GM12878 (cell line): Measurements from ENCODE around the gene FBXO3. TPM values are rescaled to one million over a fixed set of nuclear protein-coding genes. Genes with fewer than 3 reads are reported as not detected.

Experiments used
- ATF7 ChIP-seq: fragments of 450-650 bp; IDR thresholded peaks from 2 replicates; pipeline ENCODE4 v1.6.1; 2016; ENCODE audit warnings: low read depth, mild to moderate bottlenecking
- CBFB ChIP-seq: IDR thresholded peaks from 2 replicates; pipeline ENCODE4 v1.6.1; 2016; ENCODE audit warnings: antibody characterized with exemption, low read depth
- CBX3 ChIP-seq: fragments of 200-600 bp; sonication (generic); IDR thresholded peaks from 2 replicates; pipeline ENCODE4 v1.6.1; 2016; ENCODE audit warnings: low read depth, borderline replicate concordance
- EP300 ChIP-seq, 2 experiments: fragments of 150-350 bp in 1 of 2; IDR thresholded peaks; 2 replicates each; pipeline ENCODE4 v1.6.1; 2011 to 2012; ENCODE audit warnings: low read depth in 2 of 2, low read length in 2 of 2, borderline replicate concordance in 1 of 2, improper control_type of control experiment in 1 of 2, inconsistent platforms in 1 of 2; ENCODE audit not compliant: control insufficient read depth in 1 of 2
- IKZF2 ChIP-seq, 2 experiments: fragments of 450-650 bp; IDR thresholded peaks; 2 replicates each; pipeline ENCODE4 v1.6.1; 2017; ENCODE audit warnings: mild to moderate bottlenecking in 2 of 2, moderate library complexity in 2 of 2
- IRF4 ChIP-seq: IDR thresholded peaks from 2 replicates; pipeline ENCODE4 v1.6.1; 2011; ENCODE audit warnings: low read depth, low read length
- MEF2A ChIP-seq: IDR thresholded peaks from 2 replicates; pipeline ENCODE4 v1.6.1; 2011; ENCODE audit warnings: low read depth, mild to moderate bottlenecking, low read length, moderate library complexity; ENCODE audit not compliant: insufficient read depth
- NFIC ChIP-seq: IDR thresholded peaks from 2 replicates; pipeline ENCODE4 v1.6.1; 2012; ENCODE audit warnings: low read depth, mild to moderate bottlenecking, inconsistent platforms, low read length, moderate library complexity
- NR2F1 ChIP-seq: fragments of 450-650 bp; conservative IDR thresholded peaks from 2 replicates; pipeline ENCODE4 v1.6.1; 2017; ENCODE audit warnings: mild to moderate bottlenecking
- SPI1 ChIP-seq: IDR thresholded peaks from 2 replicates; pipeline ENCODE4 v1.6.1; 2011; ENCODE audit warnings: low read depth, mild to moderate bottlenecking, low read length, moderate library complexity, borderline replicate concordance; ENCODE audit not compliant: insufficient read depth
- polyA plus RNA-seq, 11 experiments: library from polyadenylated mRNA; depleted of rRNA in 4 of 11; unstranded in 6 of 11; stranded (reverse) in 5 of 11; fragments of >200 nt; fragmentation: Nextera tagmentation in 4 of 11; fragmentation: Illumina TruSeq in 1 of 11; extraction: Ambion mirVana in 4 of 11; extraction: Trizol in 1 of 11; gene quantifications; 1 replicate in 1 of 11; 2 replicates in 10 of 11; pipeline versions ENCODE4 v1.2.1 to v1.2.3, GENCODE V29; 2011 to 2016; ENCODE audit warnings: inconsistent platforms in 2 of 11, missing spikeins in 2 of 11, low read depth in 1 of 11
- total RNA-seq, 4 experiments: library from RNA; depleted of rRNA in 3 of 4; stranded (reverse); fragments of >200 nt in 3 of 4; fragmentation: Illumina TruSeq in 1 of 4; extraction: Trizol in 1 of 4; gene quantifications; 2 replicates each; pipeline versions ENCODE4 v1.2.1 to v1.2.3, GENCODE V29; 2013 to 2021
- TF ChIP-seq, protein P1 (sequence below): fragments of 450-650 bp; IDR thresholded peaks from 2 replicates; pipeline ENCODE4 v1.6.1; 2017; ENCODE audit warnings: low read depth, mild to moderate bottlenecking, moderate library complexity
- TF ChIP-seq, protein P2 (sequence below): fragments of 450-650 bp; IDR thresholded peaks from 2 replicates; pipeline ENCODE4 v1.6.1; 2016; ENCODE audit warnings: mild to moderate bottlenecking
- TF ChIP-seq, protein P3 (sequence below): fragments of 450-650 bp; conservative IDR thresholded peaks from 2 replicates; pipeline ENCODE4 v1.6.1; 2017; ENCODE audit warnings: mild to moderate bottlenecking, moderate library complexity
- TF ChIP-seq, protein P4 (sequence below): IDR thresholded peaks from 2 replicates; pipeline ENCODE4 v1.6.1; 2012; ENCODE audit warnings: improper control_type of control experiment, low read depth, low read length; ENCODE audit not compliant: insufficient replicate concordance

Gene FBXO3
- total and polyA plus RNA-seq, 10 of the 15 experiments (the other 5 are each of a cell fraction or from before 2014, with no cell fraction given), result 8.9 to 33.4 (median 13.8) TPM

DNA sequence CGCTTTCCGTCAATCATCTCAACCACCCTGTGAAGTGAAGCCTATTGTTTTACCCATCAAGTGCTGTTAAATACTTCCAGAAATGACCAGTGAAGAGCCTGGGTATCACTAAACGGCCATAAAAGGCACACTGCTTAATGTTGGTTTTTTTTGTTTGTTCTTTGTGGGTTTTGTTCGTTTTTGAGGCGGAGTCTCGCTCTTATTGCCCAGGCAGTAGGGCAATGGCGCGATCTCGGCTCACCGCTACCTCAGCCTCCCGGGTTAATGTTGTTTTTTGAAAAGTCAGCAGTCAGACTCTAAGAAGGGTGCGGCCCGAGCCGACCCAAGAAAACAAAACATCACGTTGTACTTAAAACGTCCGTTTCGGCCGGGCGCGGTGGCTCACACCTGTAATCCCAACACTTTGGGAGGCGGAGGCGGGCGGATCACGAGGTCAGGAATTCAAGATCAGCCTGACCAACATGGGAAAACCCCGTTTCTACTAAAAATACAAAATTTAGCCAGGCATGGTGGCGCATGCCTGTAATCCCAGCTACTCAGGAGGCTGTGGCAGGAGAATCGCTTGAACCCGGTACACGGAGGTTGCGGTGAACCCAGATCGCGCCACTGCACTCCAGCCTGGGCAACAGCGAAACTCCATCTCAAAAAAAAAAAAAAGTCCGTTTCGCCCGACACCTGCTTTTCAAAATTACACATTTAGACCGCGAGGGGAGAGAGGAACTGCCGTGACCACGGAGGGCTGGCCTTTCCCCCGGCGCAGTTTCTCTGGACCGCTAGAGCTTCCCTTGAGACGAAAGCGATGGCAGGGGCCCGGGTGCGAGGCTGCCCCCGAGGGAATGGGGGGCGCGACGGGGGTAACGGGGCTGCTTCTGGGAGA lies 38.8 kb downstream of the FBXO3 start (continued):
- peak; percentile 61; the same call in 1 of the 2 replicates for TF ChIP-seq NFIC
- peak; percentile 59 to 77; a peak in 3 of 4 replicates for TF ChIP-seq IKZF2 (IDR thresholded peaks at IDR 0.05)
- peak; percentile 83 for TF ChIP-seq SPI1
- TF ChIP-seq, protein P1, sequence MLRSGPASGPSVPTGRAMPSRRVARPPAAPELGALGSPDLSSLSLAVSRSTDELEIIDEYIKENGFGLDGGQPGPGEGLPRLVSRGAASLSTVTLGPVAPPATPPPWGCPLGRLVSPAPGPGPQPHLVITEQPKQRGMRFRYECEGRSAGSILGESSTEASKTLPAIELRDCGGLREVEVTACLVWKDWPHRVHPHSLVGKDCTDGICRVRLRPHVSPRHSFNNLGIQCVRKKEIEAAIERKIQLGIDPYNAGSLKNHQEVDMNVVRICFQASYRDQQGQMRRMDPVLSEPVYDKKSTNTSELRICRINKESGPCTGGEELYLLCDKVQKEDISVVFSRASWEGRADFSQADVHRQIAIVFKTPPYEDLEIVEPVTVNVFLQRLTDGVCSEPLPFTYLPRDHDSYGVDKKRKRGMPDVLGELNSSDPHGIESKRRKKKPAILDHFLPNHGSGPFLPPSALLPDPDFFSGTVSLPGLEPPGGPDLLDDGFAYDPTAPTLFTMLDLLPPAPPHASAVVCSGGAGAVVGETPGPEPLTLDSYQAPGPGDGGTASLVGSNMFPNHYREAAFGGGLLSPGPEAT, result peak; percentile 53; the same call in 1 of the 2 replicates
- 0 out of 4 replicates have a peak, but pooled peaks of 1 of the 2 experiments have one; percentile 21 for TF ChIP-seq EP300 (IDR thresholded peaks at IDR 0.05; ENCODE audit: borderline replicate concordance in 1 of 2, control insufficient read depth in 1 of 2, low read depth in 2 of 2, low read length in 2 of 2)
- no peak for TF ChIP-seq CBX3
- peak; percentile 80; the same call in 1 of the 2 replicates for TF ChIP-seq CBFB
- TF ChIP-seq, protein P2, sequence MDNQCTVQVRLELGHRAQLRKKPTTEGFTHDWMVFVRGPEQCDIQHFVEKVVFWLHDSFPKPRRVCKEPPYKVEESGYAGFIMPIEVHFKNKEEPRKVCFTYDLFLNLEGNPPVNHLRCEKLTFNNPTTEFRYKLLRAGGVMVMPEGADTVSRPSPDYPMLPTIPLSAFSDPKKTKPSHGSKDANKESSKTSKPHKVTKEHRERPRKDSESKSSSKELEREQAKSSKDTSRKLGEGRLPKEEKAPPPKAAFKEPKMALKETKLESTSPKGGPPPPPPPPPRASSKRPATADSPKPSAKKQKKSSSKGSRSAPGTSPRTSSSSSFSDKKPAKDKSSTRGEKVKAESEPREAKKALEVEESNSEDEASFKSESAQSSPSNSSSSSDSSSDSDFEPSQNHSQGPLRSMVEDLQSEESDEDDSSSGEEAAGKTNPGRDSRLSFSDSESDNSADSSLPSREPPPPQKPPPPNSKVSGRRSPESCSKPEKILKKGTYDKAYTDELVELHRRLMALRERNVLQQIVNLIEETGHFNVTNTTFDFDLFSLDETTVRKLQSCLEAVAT, result peak; percentile 57; the same call in 1 of the 2 replicates
- TF ChIP-seq MEF2A, result 0 out of 2 replicates have a peak, but pooled peaks have one; percentile 45
- TF ChIP-seq, protein P3, sequence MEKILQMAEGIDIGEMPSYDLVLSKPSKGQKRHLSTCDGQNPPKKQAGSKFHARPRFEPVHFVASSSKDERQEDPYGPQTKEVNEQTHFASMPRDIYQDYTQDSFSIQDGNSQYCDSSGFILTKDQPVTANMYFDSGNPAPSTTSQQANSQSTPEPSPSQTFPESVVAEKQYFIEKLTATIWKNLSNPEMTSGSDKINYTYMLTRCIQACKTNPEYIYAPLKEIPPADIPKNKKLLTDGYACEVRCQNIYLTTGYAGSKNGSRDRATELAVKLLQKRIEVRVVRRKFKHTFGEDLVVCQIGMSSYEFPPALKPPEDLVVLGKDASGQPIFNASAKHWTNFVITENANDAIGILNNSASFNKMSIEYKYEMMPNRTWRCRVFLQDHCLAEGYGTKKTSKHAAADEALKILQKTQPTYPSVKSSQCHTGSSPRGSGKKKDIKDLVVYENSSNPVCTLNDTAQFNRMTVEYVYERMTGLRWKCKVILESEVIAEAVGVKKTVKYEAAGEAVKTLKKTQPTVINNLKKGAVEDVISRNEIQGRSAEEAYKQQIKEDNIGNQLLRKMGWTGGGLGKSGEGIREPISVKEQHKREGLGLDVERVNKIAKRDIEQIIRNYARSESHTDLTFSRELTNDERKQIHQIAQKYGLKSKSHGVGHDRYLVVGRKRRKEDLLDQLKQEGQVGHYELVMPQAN, result peak; percentile 61
- 0 out of 2 replicates have a peak, but pooled peaks have one; percentile 14 for TF ChIP-seq IRF4
- TF ChIP-seq, protein P4, sequence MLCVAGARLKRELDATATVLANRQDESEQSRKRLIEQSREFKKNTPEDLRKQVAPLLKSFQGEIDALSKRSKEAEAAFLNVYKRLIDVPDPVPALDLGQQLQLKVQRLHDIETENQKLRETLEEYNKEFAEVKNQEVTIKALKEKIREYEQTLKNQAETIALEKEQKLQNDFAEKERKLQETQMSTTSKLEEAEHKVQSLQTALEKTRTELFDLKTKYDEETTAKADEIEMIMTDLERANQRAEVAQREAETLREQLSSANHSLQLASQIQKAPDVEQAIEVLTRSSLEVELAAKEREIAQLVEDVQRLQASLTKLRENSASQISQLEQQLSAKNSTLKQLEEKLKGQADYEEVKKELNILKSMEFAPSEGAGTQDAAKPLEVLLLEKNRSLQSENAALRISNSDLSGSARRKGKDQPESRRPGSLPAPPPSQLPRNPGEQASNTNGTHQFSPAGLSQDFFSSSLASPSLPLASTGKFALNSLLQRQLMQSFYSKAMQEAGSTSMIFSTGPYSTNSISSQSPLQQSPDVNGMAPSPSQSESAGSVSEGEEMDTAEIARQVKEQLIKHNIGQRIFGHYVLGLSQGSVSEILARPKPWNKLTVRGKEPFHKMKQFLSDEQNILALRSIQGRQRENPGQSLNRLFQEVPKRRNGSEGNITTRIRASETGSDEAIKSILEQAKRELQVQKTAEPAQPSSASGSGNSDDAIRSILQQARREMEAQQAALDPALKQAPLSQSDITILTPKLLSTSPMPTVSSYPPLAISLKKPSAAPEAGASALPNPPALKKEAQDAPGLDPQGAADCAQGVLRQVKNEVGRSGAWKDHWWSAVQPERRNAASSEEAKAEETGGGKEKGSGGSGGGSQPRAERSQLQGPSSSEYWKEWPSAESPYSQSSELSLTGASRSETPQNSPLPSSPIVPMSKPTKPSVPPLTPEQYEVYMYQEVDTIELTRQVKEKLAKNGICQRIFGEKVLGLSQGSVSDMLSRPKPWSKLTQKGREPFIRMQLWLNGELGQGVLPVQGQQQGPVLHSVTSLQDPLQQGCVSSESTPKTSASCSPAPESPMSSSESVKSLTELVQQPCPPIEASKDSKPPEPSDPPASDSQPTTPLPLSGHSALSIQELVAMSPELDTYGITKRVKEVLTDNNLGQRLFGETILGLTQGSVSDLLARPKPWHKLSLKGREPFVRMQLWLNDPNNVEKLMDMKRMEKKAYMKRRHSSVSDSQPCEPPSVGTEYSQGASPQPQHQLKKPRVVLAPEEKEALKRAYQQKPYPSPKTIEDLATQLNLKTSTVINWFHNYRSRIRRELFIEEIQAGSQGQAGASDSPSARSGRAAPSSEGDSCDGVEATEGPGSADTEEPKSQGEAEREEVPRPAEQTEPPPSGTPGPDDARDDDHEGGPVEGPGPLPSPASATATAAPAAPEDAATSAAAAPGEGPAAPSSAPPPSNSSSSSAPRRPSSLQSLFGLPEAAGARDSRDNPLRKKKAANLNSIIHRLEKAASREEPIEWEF, result no peak
- TF ChIP-seq ATF7, result 0 out of 2 replicates have a peak, but pooled peaks have one; percentile 17
- peak; percentile 76 for TF ChIP-seq NR2F1
